Caki2 (cell line): Measurements from ENCODE around the gene CRTC2. TPM values are rescaled to one million over a fixed set of nuclear protein-coding genes. Genes with fewer than 3 reads are reported as not detected.

Experiments used
- DNase-seq: peaks from one replicate; pipeline ENCODE4 v3.0.0-alpha.2; 2015; ENCODE audit warnings: low read depth
- in situ Hi-C: cut with HindIII; loops from 2 replicates; pipeline ENCODE4 v1.10.0; 2016; ENCODE audit warnings: low sequenced_read_pairs, low pct_unique_long_range_greater_than_20kb, mixed read lengths
- total RNA-seq: library from RNA; depleted of rRNA; stranded (reverse); fragments of >200 nt; shearing (Covaris generic); gene quantifications from 2 replicates; pipeline ENCODE4 v1.2.3, GENCODE V29; 2014; ENCODE audit warnings: low replicate concordance

Gene CRTC2
- total RNA-seq, 1 experiment from 2014 or later, result 2.2 TPM

DNA sequence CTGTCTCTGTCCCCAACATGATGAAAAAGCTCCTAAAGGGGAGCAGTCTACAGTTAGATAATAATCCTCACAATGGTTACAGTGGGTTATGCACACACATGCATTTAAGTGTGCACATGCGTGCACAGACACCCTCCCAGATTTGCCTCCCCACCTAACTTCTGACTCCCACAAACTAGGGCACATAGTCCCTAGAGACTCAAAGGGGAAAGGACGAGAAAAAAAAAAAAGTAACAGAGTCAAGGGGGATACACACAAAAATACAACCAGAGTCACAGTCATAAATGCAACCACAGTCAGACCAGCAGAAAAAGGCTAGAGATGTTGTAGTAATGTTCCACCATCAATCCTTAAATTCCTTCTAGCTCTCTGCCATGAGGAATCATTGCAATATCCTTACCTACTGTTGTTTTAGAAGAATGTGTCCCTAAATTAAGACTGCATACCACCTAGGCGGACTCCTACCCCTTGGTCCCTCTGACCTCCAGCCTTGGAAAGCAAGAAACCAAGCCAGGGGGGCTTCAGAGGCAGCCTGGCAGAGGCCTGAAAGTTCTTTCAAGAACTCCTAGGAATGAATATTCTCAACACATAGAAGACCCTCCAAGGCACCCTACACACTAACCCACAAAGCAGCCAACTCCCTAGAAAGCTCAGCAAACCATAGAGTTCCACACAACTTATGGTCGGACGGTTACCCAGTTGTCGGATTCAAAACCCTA is 1.3 kb downstream of the CRTC2 start:
- in situ Hi-C loops, result no loop called here
- no peak for DNase-seq

DNA sequence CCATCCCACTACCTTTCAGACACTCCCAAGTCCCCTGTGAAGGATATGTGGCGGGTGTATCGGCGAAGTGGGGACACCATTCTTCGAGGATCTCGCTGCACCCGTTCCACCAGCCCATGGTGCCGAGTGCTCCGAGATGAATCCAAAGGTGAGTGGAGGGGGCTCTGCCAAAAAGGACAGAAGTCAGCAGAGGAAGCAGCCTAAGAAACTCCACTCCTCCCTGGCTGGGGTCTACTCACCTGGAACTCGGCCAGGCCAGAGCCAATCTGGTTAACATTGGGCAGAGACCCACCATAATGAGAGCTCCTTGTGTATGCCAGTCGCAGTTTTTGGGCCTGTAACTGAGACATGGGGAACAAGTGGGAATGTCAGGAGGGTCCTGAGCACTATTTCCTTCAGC is 3.6 kb downstream of the CRTC2 start:
- DNase-seq, result no peak
- in situ Hi-C loops, result no loop called here

DNA sequence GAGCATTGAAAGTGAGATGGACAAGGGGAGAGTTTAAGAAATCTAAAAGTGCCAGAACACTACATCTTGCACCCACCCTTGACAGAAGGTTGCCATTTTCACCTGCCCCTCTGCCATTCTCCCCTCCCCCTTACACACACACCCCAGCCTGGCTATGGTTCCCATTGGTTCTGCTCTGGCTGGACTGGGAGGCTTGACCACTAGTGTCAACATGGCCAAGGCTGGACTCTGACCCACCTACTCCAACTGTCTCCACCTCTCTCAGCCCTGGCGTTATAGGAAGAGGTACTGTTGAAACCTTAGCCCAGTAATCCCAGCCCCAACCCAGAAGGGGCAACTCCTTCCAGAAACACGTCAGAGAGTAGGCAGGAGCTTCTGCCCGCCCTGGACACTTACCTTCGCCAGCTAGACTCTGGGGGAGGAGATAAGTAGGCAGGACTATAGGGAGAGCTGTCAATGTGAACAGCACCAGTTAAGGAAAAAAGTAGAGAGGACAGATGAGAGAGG is 4.5 kb downstream of the CRTC2 start:
- no peak for DNase-seq
- in situ Hi-C loops, result no loop called here

DNA sequence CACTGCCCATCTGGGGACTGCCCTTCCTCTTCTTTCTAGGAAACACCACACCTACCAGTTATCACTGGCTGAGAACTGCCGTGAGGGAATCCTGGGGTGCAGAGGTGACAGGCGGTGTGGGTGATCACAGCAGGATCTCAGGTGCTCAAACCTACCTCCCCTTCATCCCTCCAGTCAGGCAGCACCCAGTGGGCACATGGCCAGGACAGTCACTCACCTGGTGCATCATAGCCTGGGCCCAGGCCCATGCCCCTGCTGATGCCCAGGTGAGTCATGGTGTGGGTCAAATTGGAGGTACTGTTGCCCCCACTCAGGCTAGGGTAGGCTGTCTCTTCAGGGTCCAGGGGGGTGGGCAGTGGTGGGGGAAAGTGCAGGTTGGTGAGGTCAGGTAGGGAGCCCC is 6.6 kb downstream of the CRTC2 start:
- in situ Hi-C loops, result no loop called here
- DNase-seq, result no peak

DNA sequence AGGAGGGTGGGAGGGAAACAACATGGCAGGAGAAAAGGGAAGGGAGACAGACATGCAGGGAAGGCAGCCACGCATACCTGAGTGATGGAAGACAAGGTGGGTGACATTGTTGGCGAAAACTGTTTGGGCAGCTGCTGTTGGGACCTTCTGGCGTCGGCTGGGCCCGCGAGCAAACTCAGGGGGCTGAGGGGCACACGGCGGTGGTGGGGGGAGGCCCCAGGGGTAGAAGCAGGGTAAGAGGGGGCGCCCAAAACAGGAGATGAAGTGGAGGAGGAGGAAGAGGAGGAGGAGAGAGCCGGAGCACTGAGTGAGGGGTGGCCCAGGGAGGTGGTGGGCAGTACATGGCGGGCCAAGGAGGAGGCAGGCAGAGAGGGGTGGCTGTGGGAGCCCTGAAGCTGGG is 7.2 kb downstream of the CRTC2 start:
- in situ Hi-C loops, result no loop called here

DNA sequence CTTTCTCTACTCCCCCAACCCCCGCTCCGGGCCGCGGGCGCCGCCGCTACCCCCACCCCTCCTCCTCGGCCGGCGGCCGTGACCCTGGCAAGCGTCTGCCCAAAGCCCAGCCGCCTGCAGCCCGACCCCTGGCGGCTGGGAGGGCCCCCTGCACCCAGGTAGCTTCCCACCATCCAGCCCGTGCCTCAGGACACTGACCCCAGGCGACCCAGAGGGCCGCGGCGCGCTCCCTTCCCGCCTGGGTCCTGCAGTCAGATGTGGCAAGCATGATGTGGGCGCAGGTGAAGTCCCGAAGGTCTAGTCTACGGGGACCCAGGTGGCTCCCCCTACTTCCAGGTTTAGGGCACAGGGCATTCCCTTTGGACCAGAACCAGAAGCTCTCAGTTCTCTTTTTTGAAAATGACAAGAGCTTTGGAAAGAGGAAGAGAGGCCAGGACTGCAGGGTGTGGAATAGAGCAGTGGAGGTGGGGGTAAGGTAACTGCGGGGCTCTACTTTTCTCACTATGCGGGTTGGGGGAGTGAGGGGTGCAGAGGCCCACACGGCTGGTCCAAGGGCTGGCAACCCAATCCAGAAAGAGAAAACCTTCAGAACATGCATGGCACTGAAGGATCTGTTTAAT is 11.7 kb downstream of the CRTC2 start, which contains the start of gene DENND4B:
DENND4B (minus strand) TSS at position 97 of the 620 bp plus-strand sequence. CDS start 2,344 bp downstream, outside the sequence.
- in situ Hi-C loops, result no loop called here
- DNase-seq, result peak; percentile 73

More for the DNA sequence above, 7.2 kb downstream of the CRTC2 start:
- DNase-seq, result no peak

DNA sequence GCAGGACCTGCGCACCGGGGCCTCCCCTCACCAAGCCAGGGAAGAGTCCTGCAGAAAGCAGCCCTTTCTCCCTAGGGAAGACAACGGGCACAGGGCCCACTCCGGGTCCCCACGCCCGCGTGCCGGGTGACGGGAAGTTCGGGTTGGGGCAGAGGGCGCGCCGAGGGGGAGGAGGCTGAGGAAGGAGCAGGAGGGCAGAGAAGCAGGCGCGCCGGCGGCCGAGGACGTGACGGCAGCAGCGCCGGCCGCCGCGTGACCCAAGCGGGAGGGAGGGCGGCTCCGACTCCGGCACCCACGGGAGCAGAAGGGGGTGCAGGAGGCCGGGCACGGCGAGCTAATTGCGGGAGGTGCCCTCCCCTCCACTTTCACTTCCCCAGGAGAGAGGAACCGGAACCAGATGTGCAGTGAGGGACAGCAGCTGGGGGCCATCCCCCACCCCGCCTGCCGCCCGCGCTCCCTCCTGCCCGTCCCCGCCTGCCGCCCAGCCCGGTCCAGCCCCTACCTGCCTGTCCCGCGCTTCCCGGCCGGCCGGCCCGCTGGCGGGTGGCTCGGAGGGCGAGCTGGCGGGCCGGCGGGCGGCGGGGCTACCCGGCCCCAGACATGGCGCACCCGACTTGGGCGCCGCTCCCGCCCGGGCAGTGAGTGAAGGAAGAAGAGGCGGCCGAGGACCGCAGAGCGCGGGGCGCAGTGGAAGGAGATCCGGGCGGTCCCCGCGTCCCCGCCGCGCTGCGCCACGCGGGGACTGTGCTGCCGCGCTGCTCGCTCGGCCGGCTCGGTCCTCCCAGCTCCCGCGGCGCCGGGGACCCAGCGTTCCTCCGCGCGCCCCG is 12.4 kb downstream of the CRTC2 start:
- DNase-seq, result peak; percentile 83
- in situ Hi-C loops, result no loop called here

DNA sequence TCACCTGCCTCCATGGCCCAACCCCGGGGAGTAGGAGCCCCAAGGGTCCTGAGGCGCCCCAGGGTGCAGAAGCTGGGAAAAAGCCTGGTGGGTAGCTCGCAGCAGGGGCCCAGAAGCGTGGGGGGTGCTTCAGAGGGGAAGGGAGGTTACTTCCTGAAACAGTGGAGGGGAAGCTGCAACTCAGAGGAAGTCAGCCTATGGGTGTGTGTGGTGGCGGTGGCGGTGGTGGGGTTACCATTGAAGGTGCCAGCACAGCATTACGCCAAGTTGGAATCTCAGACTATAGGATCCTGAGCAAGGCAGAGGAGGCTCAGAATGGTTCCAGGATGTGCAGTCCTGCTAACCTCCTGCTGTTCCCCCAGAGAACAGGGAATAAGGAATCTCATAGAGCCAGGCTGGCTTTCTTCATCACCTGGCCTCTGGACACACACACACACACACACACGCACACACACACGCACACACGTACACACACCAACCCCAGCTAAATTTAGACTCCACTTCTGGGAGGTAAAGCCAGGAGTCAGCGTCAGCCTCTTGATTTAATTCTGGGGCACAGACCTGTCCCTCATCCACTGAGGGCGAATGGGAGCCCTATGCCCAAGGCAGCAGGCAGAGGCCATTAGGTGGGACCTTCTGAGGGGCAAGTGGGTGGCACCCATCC is 13.1 kb downstream of the CRTC2 start:
- DNase-seq, result no peak
- in situ Hi-C loops, result no loop called here

DNA sequence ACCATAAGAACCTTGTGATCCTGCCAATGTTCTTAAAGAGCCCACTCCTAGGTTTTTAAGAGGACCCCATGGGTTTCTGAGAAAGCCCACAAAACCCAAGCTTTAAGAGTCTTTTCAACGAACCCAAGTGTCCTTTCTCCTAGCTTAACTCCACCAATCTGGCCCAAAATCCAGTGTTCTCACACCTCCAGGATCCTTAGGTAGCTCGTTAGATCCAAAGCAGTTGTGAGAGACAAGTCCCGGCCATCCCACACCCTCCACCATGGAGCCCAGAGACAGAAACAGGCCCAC is 13.6 kb downstream of the CRTC2 start:
- in situ Hi-C loops, result no loop called here

DNA sequence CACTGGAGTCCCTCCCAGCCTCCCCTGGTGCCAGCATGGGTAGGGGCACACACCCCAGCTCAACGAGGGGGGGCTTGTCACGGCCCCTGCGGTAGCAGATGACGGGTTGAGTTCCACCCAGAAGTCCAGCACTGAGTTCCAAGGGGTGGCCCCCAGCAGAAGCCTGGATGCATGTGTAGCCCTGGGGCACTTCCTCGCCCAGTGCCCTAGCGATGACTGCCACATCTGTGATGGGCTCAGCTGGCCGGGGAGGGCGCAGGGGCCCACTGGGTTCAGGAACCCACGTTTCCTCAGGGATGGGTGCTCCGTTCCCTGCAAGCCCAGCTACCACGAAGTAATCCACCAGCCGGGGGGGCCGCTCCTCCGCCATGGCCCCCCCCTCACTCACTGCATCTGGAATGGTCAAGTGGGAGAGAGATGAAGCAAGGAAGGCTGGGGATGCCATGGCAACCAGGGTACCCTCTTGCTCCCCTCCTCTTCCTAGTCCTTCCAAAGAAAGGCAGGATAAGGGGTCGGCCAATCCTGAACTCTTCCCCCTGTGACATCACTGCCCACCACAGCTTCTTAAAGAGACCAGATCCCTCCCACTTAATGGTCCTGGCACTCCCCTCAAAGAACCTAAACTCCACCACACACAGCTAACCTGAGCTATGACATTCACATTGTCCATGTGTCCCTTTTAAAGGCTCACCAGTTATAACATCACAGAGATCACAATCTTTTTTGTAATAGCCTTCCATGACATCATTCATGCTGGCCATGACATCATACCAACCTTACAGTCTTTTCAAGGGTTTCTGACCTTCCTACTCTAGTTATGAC is 14.2 kb downstream of the CRTC2 start:
- in situ Hi-C loops, result no loop called here
- no peak for DNase-seq

More for the DNA sequence above, 13.6 kb downstream of the CRTC2 start:
- no peak for DNase-seq

DNA sequence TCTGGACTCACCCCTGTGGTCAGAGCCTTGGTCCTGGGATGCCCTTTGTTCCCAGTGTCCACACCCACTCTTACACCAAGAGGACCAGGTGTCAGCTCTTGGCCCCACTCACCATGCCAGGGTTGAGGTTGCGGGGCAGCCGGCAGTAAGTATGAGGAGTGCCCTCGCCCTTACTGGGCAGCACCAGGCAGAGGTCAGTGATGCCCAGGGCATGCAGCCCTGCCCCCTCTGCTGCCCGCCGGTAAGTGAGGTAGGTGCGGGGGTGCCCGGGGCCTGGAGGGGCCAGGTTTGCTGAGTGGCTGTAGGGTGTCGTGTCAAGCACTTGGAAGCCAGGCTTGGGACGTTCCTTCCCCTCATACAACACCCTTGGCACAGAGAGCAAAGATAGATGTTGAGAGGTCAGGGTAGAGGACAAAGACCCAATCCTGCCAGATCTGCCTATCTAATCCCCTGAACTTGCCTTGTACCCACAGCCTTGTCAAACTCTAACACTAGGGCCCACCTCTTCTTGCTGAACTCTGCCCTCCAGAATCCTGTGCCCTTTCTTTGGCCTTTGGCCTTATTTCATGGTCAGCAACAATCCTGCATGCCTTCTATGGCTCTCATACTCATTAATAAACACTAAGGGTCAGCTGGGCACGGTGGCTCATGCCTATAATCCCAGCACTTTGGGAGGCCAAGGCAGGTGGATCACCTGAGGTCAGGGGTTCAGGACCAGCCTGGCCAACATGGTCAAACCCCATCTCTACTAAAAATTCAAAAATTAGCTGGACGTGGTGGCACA is 15.5 kb downstream of the CRTC2 start:
- no peak for DNase-seq
- in situ Hi-C loops, result no loop called here

DNA sequence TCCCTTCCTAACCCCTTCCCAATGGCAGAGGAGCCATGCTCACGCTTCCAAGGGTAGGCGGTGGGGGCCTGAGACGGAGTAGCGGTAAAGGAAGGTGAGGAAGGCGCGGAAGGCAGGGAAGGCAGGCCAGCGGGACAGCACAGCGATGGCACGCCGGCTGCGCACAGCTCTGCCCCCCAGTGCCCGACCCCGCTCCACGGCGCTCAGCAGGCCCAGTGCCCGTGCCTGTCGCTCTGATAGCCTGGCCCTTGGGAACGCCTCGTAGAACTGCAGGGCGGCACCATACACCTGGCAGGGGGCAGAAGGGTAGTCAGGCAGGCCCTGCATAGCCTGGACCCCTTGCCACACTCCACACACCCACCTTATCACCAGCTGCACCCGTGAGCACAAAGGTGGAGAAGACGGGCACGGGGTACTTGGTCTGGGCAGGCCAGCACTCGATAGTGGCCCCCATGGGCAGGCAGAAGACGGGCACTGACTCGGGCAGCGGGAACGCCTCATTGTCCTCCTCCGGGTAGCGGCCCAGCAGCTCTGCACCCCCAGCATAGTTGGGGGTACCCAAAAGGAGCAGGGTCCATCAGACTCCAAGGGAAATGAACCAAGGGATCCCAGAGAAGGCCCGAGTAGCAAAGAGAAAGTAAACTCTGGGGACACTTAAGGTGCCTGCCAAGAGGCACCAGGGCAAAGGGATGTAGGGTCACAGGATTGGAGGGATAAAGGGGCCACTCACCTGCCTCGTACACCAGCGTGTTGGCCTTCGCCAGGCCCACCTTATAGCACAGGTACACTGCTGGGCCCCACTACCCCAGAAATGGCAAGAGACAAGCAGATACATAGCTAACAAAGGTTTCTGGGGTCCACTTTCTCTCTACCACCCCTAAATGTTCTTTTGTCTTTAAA is 16.3 kb downstream of the CRTC2 start:
- DNase-seq, result no peak
- in situ Hi-C loops, result no loop called here

DNA sequence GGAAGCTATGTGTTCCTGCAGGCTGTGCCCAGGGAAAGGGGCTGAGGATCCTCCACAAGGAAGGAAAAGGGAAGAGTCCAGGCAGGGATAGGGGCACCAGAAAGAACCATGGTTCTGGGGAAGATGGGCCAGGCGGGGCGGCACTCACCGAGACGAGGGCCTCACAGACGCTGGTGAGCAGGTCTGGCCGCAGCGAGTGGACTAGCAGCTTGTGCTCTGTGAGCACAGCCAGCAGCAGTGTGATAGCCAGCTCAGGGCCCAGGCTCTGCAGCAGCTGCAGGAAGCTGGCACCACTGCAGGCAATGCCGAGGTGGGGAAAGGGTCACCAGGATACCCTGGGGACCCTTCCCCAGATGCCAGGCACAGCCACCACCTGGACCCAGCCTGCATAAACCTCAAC is 17.7 kb downstream of the CRTC2 start:
- in situ Hi-C loops, result no loop called here
- DNase-seq, result no peak

DNA sequence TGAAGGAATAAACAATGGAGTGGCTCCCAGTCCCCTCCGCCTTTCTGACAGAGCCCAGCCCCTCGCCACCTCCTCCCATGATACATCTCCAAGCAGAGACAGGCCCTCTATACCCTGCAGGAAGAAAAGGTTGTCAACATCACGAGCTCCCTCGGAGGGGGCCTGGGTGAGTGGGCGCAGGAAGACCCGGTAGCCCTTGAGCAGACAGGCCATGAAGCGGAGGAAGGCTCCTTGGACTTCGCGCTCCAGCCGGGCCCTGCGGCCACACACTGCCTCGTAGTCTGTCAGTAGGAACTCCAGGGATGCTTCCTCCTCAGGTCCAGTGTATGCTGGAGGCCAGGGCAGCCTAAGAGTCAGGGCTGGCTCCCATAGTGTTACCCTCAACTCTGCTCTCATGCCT is 18.9 kb downstream of the CRTC2 start:
- in situ Hi-C loops, result no loop called here
- no peak for DNase-seq

DNA sequence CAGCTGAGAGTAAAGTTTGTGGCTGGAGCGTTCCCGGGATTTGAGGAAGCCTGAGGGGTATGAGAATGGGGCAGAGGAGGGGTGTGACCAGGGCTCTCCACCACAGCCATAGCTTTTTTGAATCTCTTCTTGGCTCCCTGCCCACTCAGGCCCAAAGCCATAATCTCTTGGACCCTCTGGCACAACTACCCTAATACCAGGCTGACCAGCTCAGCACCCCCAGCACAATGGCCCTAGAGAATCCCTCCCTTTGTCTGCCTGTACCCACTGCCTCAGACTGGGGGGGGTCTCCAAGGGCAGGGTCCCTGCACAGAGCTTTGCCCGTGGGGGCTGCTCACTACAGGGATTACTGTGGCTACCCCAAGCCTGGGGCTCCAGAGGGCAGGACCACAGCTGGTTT is 19.4 kb downstream of the CRTC2 start:
- no peak for DNase-seq
- in situ Hi-C loops, result no loop called here

DNA sequence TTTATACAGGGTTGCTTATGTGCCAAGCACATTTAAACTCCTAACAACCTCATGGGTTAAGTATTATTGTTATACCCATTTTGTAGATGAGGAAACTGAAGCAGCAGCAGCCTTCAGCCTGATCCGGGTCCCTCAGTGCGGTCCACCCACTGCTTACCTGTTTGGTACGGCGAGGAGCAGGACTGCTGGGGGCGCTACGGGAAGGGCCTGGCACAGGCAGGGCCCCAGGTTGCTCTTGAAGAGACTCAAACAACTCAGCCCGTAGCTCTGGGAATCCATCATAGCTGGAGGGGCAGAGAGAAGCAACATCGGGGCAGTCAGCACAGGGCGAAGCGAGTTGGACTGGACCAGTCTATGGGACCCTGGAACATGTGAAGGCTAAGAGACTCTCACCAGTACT is 21.1 kb downstream of the CRTC2 start:
- in situ Hi-C loops, result no loop called here
- no peak for DNase-seq
